ENCODE data around the gene CNTNAP4. TPM values are rescaled to one million over a fixed set of nuclear protein-coding genes. Genes with fewer than 3 reads are reported as not detected.

The CNTNAP4 gene
- total RNA-seq, 1 experiment from 2014 or later, result not detected

GRCh38 chr16:76444832-76445231 lies 167.6 kb downstream of the CNTNAP4 start:
- no peaks in the 10 kb centered on the region for H3K9me3 ChIP-seq (ENCODE audit: low read length)
- CTCF ChIA-PET, result no interaction called here

GRCh38 chr16:76445815-76446214 lies 168.6 kb downstream of the CNTNAP4 start:
- intact Hi-C loops (cut with micrococcal nuclease), result no loop called here
- Histone ChIP-seq H3K4me1 (ENCODE audit: insufficient read depth, low read length) (no peaks in the 10 kb centered on the region), H3K4me3 (ENCODE audit: low read length) (no peak overlapping the region), H3K9me3 (ENCODE audit: low read length) (no peaks in the 10 kb centered on the region), H3K9ac (ENCODE audit: low read length) (no peak overlapping the region), H3K27me3 (ENCODE audit: low read length) (peaks cover 39% of the 10 kb centered on the region), H3K36me3 (ENCODE audit: low read depth, low read length) (no peaks in the 10 kb centered on the region), H3K4me2 (ENCODE audit: low read length) (no peak overlapping the region), H4K20me1 (ENCODE audit: low read length) (no peaks in the 10 kb centered on the region), H2AFZ (ENCODE audit: low read length) (no peak overlapping the region), H3F3A (ENCODE audit: low read length, unreplicated experiment) (no peaks in the 10 kb centered on the region), H3K79me2 (ENCODE audit: low read length) (no peaks in the 10 kb centered on the region), H3K9me2 (replicated peaks; ENCODE audit: low read length) (no peaks in the 10 kb centered on the region), H3K27ac (ENCODE audit: low read length) (no peak overlapping the region)
- ATAC-seq (no peak), DNase-seq (no peak)
- BruUV-seq (replicated peaks), result no TSS peak
- TF ChIP-seq EZH2phosphoT487 (IDR thresholded peaks at IDR 0.05; ENCODE audit: borderline replicate concordance, low read length) (no peak), CTCF (conservative IDR thresholded peaks at IDR 0.05; ENCODE audit: low read depth, low read length) (no peak), EZH2 (IDR thresholded peaks at IDR 0.05; ENCODE audit: low read length, unreplicated experiment) (no peak)
- ChIA-PET CTCF (no interaction called here), POLR2A (ENCODE audit: unreplicated experiment) (no interaction called here)

More at GRCh38 chr16:76444832-76445231, 167.6 kb downstream of the CNTNAP4 start:
- Histone ChIP-seq H3K27ac (ENCODE audit: low read length) (no peak overlapping the region), H3K9me2 (replicated peaks; ENCODE audit: low read length) (no peaks in the 10 kb centered on the region), H3K4me3 (ENCODE audit: low read length) (no peak overlapping the region), H3K36me3 (ENCODE audit: low read depth, low read length) (no peaks in the 10 kb centered on the region), H3K4me2 (ENCODE audit: low read length) (no peak overlapping the region), H3K4me1 (ENCODE audit: insufficient read depth, low read length) (no peaks in the 10 kb centered on the region), H2AFZ (ENCODE audit: low read length) (no peak overlapping the region), H3F3A (ENCODE audit: low read length, unreplicated experiment) (no peaks in the 10 kb centered on the region), H3K79me2 (ENCODE audit: low read length) (no peaks in the 10 kb centered on the region), H3K9ac (ENCODE audit: low read length) (no peak overlapping the region), H3K27me3 (ENCODE audit: low read length) (peaks cover 36% of the 10 kb centered on the region), H4K20me1 (ENCODE audit: low read length) (no peaks in the 10 kb centered on the region)
- BruUV-seq (replicated peaks), result no TSS peak
- intact Hi-C loops (cut with micrococcal nuclease), result no loop called here
- no peak for ATAC-seq
- POLR2A ChIA-PET (ENCODE audit: unreplicated experiment), result no interaction called here
- no peak for TF ChIP-seq CTCF (conservative IDR thresholded peaks at IDR 0.05; ENCODE audit: low read depth, low read length)
- DNase-seq, result no peak

- Histone ChIP-seq H3F3A (ENCODE audit: low read length, unreplicated experiment) (no peaks in the 10 kb centered on the region), H3K9ac (ENCODE audit: low read length) (no peak overlapping the region), H3K79me2 (ENCODE audit: low read length) (no peaks in the 10 kb centered on the region), H3K36me3 (ENCODE audit: low read depth, low read length) (no peaks in the 10 kb centered on the region), H4K20me1 (ENCODE audit: low read length) (no peaks in the 10 kb centered on the region), H3K4me3 (ENCODE audit: low read length) (no peak overlapping the region), H2AFZ (ENCODE audit: low read length) (no peak overlapping the region), H3K27me3 (ENCODE audit: low read length) (peaks cover 39% of the 10 kb centered on the region), H3K9me2 (replicated peaks; ENCODE audit: low read length) (no peaks in the 10 kb centered on the region), H3K9me3 (ENCODE audit: low read length) (no peaks in the 10 kb centered on the region), H3K4me1 (ENCODE audit: insufficient read depth, low read length) (no peaks in the 10 kb centered on the region), H3K27ac (ENCODE audit: low read length) (no peak overlapping the region), H3K4me2 (ENCODE audit: low read length) (no peak overlapping the region)
- ChIA-PET POLR2A (ENCODE audit: unreplicated experiment) (no interaction called here), CTCF (no interaction called here)
- ATAC-seq (no peak), DNase-seq (no peak)
- no TSS peak for BruUV-seq (replicated peaks)
- intact Hi-C loops (cut with micrococcal nuclease), result no loop called here
- TF ChIP-seq EZH2phosphoT487 (IDR thresholded peaks at IDR 0.05; ENCODE audit: borderline replicate concordance, low read length) (no peak), EZH2 (IDR thresholded peaks at IDR 0.05; ENCODE audit: low read length, unreplicated experiment) (no peak), CTCF (conservative IDR thresholded peaks at IDR 0.05; ENCODE audit: low read depth, low read length) (no peak)
Observed at GRCh38 chr16:76446251-76446650, 169.1 kb downstream of the CNTNAP4 start.

Measured in PC-3 (cell line).